ENCODE data around the gene ECD. TPM values are rescaled to one million over a fixed set of nuclear protein-coding genes. Genes with fewer than 3 reads are reported as not detected.

The ECD gene
- polyA plus RNA-seq, 1 of the 3 experiments (the other 2 are of a cell fraction): 21.4 TPM

- Histone ChIP-seq H3F3A (replicated peaks; ENCODE audit: insufficient read depth) (peaks cover 10% of the 10 kb centered on the region), H3K79me2 (ENCODE audit: insufficient read depth) (no peaks in the 10 kb centered on the region; the same call in 1 of the 2 replicates), H3K9ac (no peak overlapping the region), H2AFZ (ENCODE audit: low read depth) (no peak overlapping the region), H3K9me2 (no peaks in the 10 kb centered on the region), H4K20me1 (ENCODE audit: insufficient read depth) (no peaks in the 10 kb centered on the region), H3K36me3 (replicated peaks in 1 of 2; ENCODE audit: control insufficient read depth in 1 of 2, insufficient read depth in 2 of 2, low read length in 1 of 2) (peaks cover 79 to 81% of the 10 kb centered on the region in 2 experiments), H3K4me3 (ENCODE audit: low read depth in 2 of 2, low read length in 1 of 2) (no peak overlapping the region), H3K27me3 (ENCODE audit: insufficient read depth) (no peaks in the 10 kb centered on the region), H3K4me1 (ENCODE audit: control insufficient read depth in 1 of 2, insufficient read depth in 2 of 2, low read depth in 1 of 2, low read length in 1 of 2) (no peaks in the 10 kb centered on the region), H3K4me2 (no peak overlapping the region), H3K9me3 (no peaks in the 10 kb centered on the region), H3K27ac (ENCODE audit: low read depth in 2 of 2, low read length in 1 of 2) (no peak overlapping the region)
- no peak for TF ChIP-seq REST (IDR thresholded peaks at IDR 0.05; ENCODE audit: low read depth, low read length)
- no peak for TF ChIP-seq TAF1 (IDR thresholded peaks at IDR 0.05; ENCODE audit: borderline replicate concordance, low read depth, low read length)
- TF ChIP-seq GABPA (IDR thresholded peaks at IDR 0.05; ENCODE audit: low read depth): no peak
- ChIA-PET POLR2A (no interaction called here), CTCF (interaction anchor here (6.4 kb wide), 1 partner anchor 22 kb away, joined by 25 read pairs; no protein-coding TSS in a partner anchor)
- DNase-seq: no peak
- 86% methylated on average over 2 of the region's 2 CpGs for WGBS (ENCODE audit: low lambda C conversion rate)
Observed at GRCh38 chr10:73136627-73137026, 31.2 kb downstream of the ECD start.

GRCh38 chr10:73134727-73135126 lies 33.1 kb downstream of the ECD start:
- Histone ChIP-seq H3K9me3 (no peaks in the 10 kb centered on the region), H3K4me1 (ENCODE audit: control insufficient read depth in 1 of 2, insufficient read depth in 2 of 2, low read depth in 1 of 2, low read length in 1 of 2) (no peaks in the 10 kb centered on the region), H3K27ac (ENCODE audit: low read depth in 2 of 2, low read length in 1 of 2) (no peak overlapping the region), H3K4me2 (no peak overlapping the region), H3K36me3 (replicated peaks in 1 of 2; ENCODE audit: control insufficient read depth in 1 of 2, insufficient read depth in 2 of 2, low read length in 1 of 2) (peaks cover 86 to 89% of the 10 kb centered on the region in 2 experiments), H3K27me3 (ENCODE audit: insufficient read depth) (no peaks in the 10 kb centered on the region), H4K20me1 (ENCODE audit: insufficient read depth) (no peaks in the 10 kb centered on the region), H3K4me3 (ENCODE audit: low read depth in 2 of 2, low read length in 1 of 2) (no peak overlapping the region), H3K79me2 (ENCODE audit: insufficient read depth) (no peaks in the 10 kb centered on the region; the same call in 1 of the 2 replicates), H3K9ac (no peak overlapping the region), H3F3A (replicated peaks; ENCODE audit: insufficient read depth) (peaks cover 10% of the 10 kb centered on the region), H2AFZ (ENCODE audit: low read depth) (no peak overlapping the region), H3K9me2 (no peaks in the 10 kb centered on the region)
- WGBS (ENCODE audit: low lambda C conversion rate): 98% methylated on average over 3 of the region's 3 CpGs
- POLR2A ChIA-PET: no interaction called here
- CTCF ChIA-PET: interaction anchor here (1.0 to 6.4 kb wide), 2 partner anchors 24 to 33 kb away, joined by 3 to 25 read pairs; partner anchors contain the start of genes ECD and FAM149B1
- TF ChIP-seq SMC3 (IDR thresholded peaks at IDR 0.05; ENCODE audit: low read depth, low read length): no peak
- DNase-seq: no peak

DNA sequence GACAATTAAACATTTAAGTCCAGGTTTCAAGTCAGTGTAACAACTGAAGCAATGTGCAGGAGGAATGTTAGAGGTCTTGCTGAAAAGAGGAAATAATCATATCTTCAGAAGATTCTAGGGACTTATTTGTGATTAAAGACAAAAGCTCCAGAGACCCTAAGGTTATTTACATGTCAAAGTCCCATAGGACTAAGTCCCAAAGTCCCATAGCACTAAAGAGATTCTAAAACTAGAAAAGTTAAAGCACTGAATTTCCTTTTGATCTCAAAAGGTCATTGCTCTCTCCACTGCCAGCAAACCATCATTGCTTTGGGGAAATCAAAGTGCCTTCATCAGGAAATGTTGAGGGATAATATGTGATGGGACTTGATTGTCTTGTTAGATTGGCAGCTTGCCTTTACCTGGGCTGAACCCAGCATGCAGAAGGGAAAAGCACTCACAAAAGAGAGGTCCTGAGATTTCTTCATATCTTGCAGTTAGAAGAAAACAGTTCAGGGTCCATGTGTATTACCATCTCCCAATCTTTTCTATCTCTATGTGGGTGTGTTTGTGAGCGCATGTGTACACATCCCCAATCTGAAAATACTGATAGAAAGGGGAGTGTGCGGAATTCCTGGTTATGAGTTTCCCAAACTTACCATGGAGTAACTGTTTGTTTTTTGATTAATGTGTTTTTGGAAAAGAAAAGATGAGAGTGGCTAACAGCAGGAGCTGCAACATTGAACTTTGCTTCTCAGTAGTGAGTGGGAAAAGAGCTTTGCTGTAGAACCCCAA lies 35.7 kb downstream of the ECD start:
- H3K4me3 ChIP-seq (ENCODE audit: low read depth in 2 of 2, low read length in 1 of 2): no peak overlapping the region
- no peaks in the 10 kb centered on the region for H3K9me2 ChIP-seq
- H3K27me3 ChIP-seq (ENCODE audit: insufficient read depth): no peaks in the 10 kb centered on the region
- DNase-seq: no peak
- no peak overlapping the region for H3K4me2 ChIP-seq
- ChIA-PET CTCF (interaction anchor here (0.6 to 6.4 kb wide), 3 partner anchors 27 to 258 kb away, joined by 3 to 25 read pairs (median 3); no protein-coding TSS in a partner anchor), POLR2A (no interaction called here)
- 94% methylated on average over 2 of the region's 2 CpGs for WGBS (ENCODE audit: low lambda C conversion rate)
- H3K79me2 ChIP-seq (ENCODE audit: insufficient read depth): no peaks in the 10 kb centered on the region; the same call in 1 of the 2 replicates
- peaks cover 3% of the 10 kb centered on the region for H3F3A ChIP-seq (replicated peaks; ENCODE audit: insufficient read depth)
- no peak overlapping the region for H3K27ac ChIP-seq (ENCODE audit: low read depth in 2 of 2, low read length in 1 of 2)
- no peaks in the 10 kb centered on the region for H3K4me1 ChIP-seq (ENCODE audit: control insufficient read depth in 1 of 2, insufficient read depth in 2 of 2, low read depth in 1 of 2, low read length in 1 of 2)
- no peaks in the 10 kb centered on the region for H4K20me1 ChIP-seq (ENCODE audit: insufficient read depth)
- peaks cover 78 to 90% of the 10 kb centered on the region in 2 experiments for H3K36me3 ChIP-seq (replicated peaks in 1 of 2; ENCODE audit: control insufficient read depth in 1 of 2, insufficient read depth in 2 of 2, low read length in 1 of 2)
- no peaks in the 10 kb centered on the region for H3K9me3 ChIP-seq
- H2AFZ ChIP-seq (ENCODE audit: low read depth): no peak overlapping the region
- no peak for TF ChIP-seq SMC3 (IDR thresholded peaks at IDR 0.05; ENCODE audit: low read depth, low read length)
- TF ChIP-seq YY1 (IDR thresholded peaks at IDR 0.05; ENCODE audit: low read depth): no peak
- TF ChIP-seq SIN3A (IDR thresholded peaks at IDR 0.05; ENCODE audit: borderline replicate concordance, low read depth, low read length): no peak
- no peak overlapping the region for H3K9ac ChIP-seq
